ENCODE data around the gene ANKRD10.

Gene ANKRD10

GRCh38 chr13:110902370-110902769 is 12.5 kb downstream of the ANKRD10 start:
- DNase-seq (ENCODE audit: low read depth), result no peak
- no peak for TF ChIP-seq CTCF (conservative IDR thresholded peaks at IDR 0.05; ENCODE audit: low read length)
- H3K4me3 ChIP-seq (ENCODE audit: low read length), result no peak overlapping the region

- no peak for DNase-seq (ENCODE audit: low read depth)
- no peak overlapping the region for H3K4me3 ChIP-seq (ENCODE audit: low read length)
- no peak for TF ChIP-seq CTCF (conservative IDR thresholded peaks at IDR 0.05; ENCODE audit: low read length)
Measured at GRCh38 chr13:110897521-110897920, 17.3 kb downstream of the ANKRD10 start.

GRCh38 chr13:110897014-110897413 is 17.9 kb downstream of the ANKRD10 start:
- H3K4me3 ChIP-seq (ENCODE audit: low read length), result no peak overlapping the region
- DNase-seq (ENCODE audit: low read depth), result no peak
- TF ChIP-seq CTCF (conservative IDR thresholded peaks at IDR 0.05; ENCODE audit: low read length), result no peak

- no peak for DNase-seq (ENCODE audit: low read depth)
- no peak overlapping the region for H3K4me3 ChIP-seq (ENCODE audit: low read length)
- TF ChIP-seq CTCF (conservative IDR thresholded peaks at IDR 0.05; ENCODE audit: low read length), result no peak
Measured at GRCh38 chr13:110894086-110894485, 20.8 kb downstream of the ANKRD10 start.

- no peak overlapping the region for H3K4me3 ChIP-seq (ENCODE audit: low read length)
- no peak for TF ChIP-seq CTCF (conservative IDR thresholded peaks at IDR 0.05; ENCODE audit: low read length)
- DNase-seq (ENCODE audit: low read depth), result no peak
Measured at GRCh38 chr13:110893571-110893970, 21.3 kb downstream of the ANKRD10 start.

GRCh38 chr13:110890279-110891165 is 24.3 kb downstream of the ANKRD10 start:
- no peak for DNase-seq (ENCODE audit: low read depth)
- TF ChIP-seq CTCF (conservative IDR thresholded peaks at IDR 0.05; ENCODE audit: low read length), result no peak
- H3K4me3 ChIP-seq (ENCODE audit: low read length), result no peak overlapping the region

GRCh38 chr13:110888390-110888789 is 26.5 kb downstream of the ANKRD10 start:
- no peak for DNase-seq (ENCODE audit: low read depth)
- H3K4me3 ChIP-seq (ENCODE audit: low read length), result no peak overlapping the region
- TF ChIP-seq CTCF (conservative IDR thresholded peaks at IDR 0.05; ENCODE audit: low read length), result no peak
